Gastroesophageal sphincter (tissue), 4 donors: Measurements from ENCODE around the gene OR1S1. TPM values are rescaled to one million over a fixed set of nuclear protein-coding genes. Genes with fewer than 3 reads are reported as not detected.

Experiments
- ATAC-seq: fragments of 150-250 bp; one replicate; pipeline ENCODE4 v1.9.1; 2016; ENCODE audit warnings: mild to moderate bottlenecking, moderate library complexity
- H3K27ac ChIP-seq, 4 donors: fragments of 200-600 bp; sonication (generic) in 3 of 4; 1 replicate in 3 of 4; 2 replicates in 1 of 4; pipeline ENCODE4 v1.5.1; 2016 to 2019
- H3K27me3 ChIP-seq: fragments of 200-600 bp; sonication (generic); one replicate; pipeline ENCODE4 v1.5.1; 2019
- H3K36me3 ChIP-seq, 2 donors: fragments of 200-600 bp; sonication (generic); one replicate each; pipeline ENCODE4 v1.5.1; 2019; ENCODE audit warnings: control low read depth in 1 of 2
- H3K4me1 ChIP-seq, 3 donors: fragments of 200-600 bp; sonication (generic); 1 replicate in 2 of 3; 2 replicates in 1 of 3; pipeline ENCODE4 v1.5.1; 2016 to 2019; ENCODE audit warnings: control low read depth in 2 of 3
- H3K4me3 ChIP-seq, 2 donors: fragments of 200-600 bp; sonication (generic); one replicate each; pipeline ENCODE4 v1.5.1; 2019; ENCODE audit warnings: mild to moderate bottlenecking in 1 of 2, moderate library complexity in 1 of 2
- H3K9me3 ChIP-seq, 3 donors: fragments of 200-600 bp; sonication (generic); one replicate each; pipeline ENCODE4 v1.5.1; 2017 to 2019; ENCODE audit warnings: control low read depth in 2 of 3
- CTCF ChIP-seq, 4 experiments: fragments of 200-600 bp in 2 of 4; fragments of 450-650 bp in 2 of 4; sonication (generic) in 1 of 4; IDR thresholded peaks; one replicate each; pipeline ENCODE4 v1.5.1; 2017 to 2019; ENCODE audit warnings: antibody characterized with exemption in 4 of 4, mild to moderate bottlenecking in 2 of 4, moderate library complexity in 2 of 4
- EP300 ChIP-seq: sonication (generic); formaldehyde crosslinking; IDR thresholded peaks from one replicate; pipeline ENCODE4 v1.6.1; 2017; ENCODE audit warnings: antibody characterized with exemption, mild to moderate bottlenecking
- POLR2A ChIP-seq, 2 donors: fragments of 450-650 bp; IDR thresholded peaks; one replicate each; pipeline ENCODE4 v1.6.1; 2017; ENCODE audit warnings: antibody characterized with exemption in 2 of 2, mild to moderate bottlenecking in 2 of 2, moderate library complexity in 1 of 2
- POLR2AphosphoS5 ChIP-seq: sonication (generic); formaldehyde crosslinking; IDR thresholded peaks from one replicate; pipeline ENCODE4 v1.6.1; 2017; ENCODE audit warnings: antibody characterized with exemption
- WGBS, 2 donors: methylation state at CpG; one replicate each; pipeline ENCODE4 v1.1.5; 2018; ENCODE audit warnings: low coverage in 1 of 2; 5-methylcytosine and 5-hydroxymethylcytosine counted together
- total RNA-seq, 4 donors: library from RNA; depleted of rRNA; stranded (reverse); fragments of >200 nt; gene quantifications; one replicate each; pipeline ENCODE4 v1.1.0, GENCODE V29; 2016

OR1S1 gene
- total RNA-seq, 4 donors from 2014 or later, result not detected

DNA sequence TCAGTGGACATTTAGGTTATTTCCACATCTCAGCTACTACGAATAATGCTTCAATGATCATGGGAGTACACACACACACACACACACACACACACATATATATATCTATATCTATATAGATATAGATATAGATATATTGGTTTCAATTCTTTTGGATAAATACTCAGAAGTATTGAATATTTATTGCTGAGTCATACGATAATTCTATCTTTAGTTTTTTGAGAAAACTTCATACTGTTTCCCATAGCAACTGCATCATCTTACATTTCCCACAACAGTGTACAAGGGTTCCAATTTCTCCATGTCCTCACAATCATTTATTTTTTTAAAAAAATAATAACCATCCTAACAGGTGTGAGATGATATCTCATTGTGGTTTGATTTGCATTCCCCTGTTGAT lies 16.6 kb upstream of the OR1S1 start:
- no peak for ATAC-seq
- Histone ChIP-seq H3K9me3 (no peaks in the 10 kb centered on the region), H3K4me3 (no peak overlapping the region), H3K4me1 (no peaks in the 10 kb centered on the region), H3K27me3 (no peaks in the 10 kb centered on the region), H3K36me3 (no peaks in the 10 kb centered on the region), H3K27ac (no peak overlapping the region)
- 92 to 97% methylated on average over 2 of the region's 2 CpGs for WGBS, 2 donors
- no peak for TF ChIP-seq EP300
- TF ChIP-seq POLR2A (IDR thresholded peaks at IDR 0.05), result no peak
- TF ChIP-seq CTCF (IDR thresholded peaks at IDR 0.05), result no peak
- TF ChIP-seq POLR2AphosphoS5, result no peak

DNA sequence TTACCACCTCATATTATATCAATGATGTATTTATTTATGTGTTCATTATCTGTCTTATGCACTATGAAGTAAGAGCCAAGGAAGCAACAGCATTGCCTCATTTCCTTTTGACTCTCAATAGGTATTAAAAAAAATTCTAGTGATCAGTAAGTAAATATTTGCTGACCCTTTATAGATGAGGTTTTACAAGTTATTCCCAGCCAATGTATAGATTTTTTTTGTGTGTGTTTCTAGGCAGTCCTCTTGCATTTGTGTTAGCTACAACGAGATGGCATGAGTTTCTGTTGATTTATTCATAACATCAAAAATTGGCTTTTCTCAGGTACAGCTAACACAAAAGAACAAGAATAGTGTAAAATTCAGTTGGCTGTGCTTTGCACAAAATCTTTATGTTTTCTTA lies 13.2 kb upstream of the OR1S1 start:
- WGBS, 2 donors, result 27 to 36% methylated on average over 1 of the region's 1 CpG
- Histone ChIP-seq H3K4me3 (no peak overlapping the region), H3K4me1 (no peaks in the 10 kb centered on the region), H3K36me3 (no peaks in the 10 kb centered on the region), H3K27ac (no peak overlapping the region), H3K9me3 (no peaks in the 10 kb centered on the region), H3K27me3 (no peaks in the 10 kb centered on the region)
- no peak for ATAC-seq
- TF ChIP-seq POLR2A (IDR thresholded peaks at IDR 0.05), result no peak

DNA sequence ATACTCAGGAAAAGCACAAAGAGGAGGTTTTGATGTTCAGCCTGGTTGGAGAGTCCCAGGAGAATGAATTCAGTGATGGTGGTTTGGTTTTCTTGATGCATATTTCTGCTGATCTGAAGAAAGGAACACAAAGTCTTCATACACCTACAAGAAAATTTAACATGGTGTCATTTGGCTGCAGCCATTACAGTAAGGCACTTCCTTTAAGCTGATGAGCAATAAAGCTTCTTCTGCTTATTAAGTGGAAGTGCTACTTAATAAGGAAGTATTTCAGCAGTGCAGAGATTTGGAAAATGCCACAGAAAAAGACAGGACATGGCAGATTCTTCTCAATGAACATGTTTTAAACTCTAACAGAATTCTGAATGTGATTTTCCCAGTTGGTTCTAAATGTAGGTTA lies 8.5 kb upstream of the OR1S1 start, which contains the start of gene OR1S2:
Gene OR1S2 (minus strand): TSS at position 101 of the 400 bp plus-strand sequence. CDS start 0 bp downstream, at position 101.
- TF ChIP-seq POLR2AphosphoS5, result no peak
- TF ChIP-seq EP300, result no peak
- no peak for TF ChIP-seq CTCF (IDR thresholded peaks at IDR 0.05)
- no peak for TF ChIP-seq POLR2A (IDR thresholded peaks at IDR 0.05)
- Histone ChIP-seq H3K27me3 (no peaks in the 10 kb centered on the region), H3K36me3 (no peaks in the 10 kb centered on the region), H3K9me3 (no peaks in the 10 kb centered on the region), H3K4me3 (no peak within 1 kb of the TSS), H3K27ac (no peak within 1 kb of the TSS), H3K4me1 (no peaks in the 10 kb centered on the region)
- ATAC-seq, result no peak

GRCh38 chr11:58216476-58216875 lies 4.0 kb downstream of the OR1S1 start:
- Histone ChIP-seq H3K9me3 (no peaks in the 10 kb centered on the region), H3K36me3 (no peaks in the 10 kb centered on the region), H3K4me3 (no peak overlapping the region), H3K27ac (no peak overlapping the region), H3K27me3 (no peaks in the 10 kb centered on the region), H3K4me1 (no peaks in the 10 kb centered on the region)
- ATAC-seq, result no peak
- TF ChIP-seq POLR2A (IDR thresholded peaks at IDR 0.05), result no peak
- no peak for TF ChIP-seq POLR2AphosphoS5
- no peak for TF ChIP-seq EP300
- no peak for TF ChIP-seq CTCF (IDR thresholded peaks at IDR 0.05)

DNA sequence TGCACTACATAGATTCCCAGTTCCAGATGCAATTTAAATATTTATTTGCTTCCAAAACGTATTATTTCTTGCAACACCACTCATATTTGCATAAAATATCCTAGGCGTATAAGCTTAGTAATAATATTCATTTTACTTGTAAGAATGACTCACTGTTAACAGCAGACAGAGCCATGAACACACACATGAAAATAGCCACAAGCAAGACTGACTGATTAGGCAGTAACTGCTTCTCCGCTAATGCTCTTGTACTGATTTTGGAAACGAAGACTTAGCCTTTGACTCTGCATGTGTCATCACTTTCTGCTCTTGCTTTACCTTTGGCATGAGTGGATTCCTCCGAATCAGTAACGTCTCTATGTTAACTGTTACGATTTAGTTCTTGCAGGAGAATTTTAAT lies 10.2 kb downstream of the OR1S1 start:
- TF ChIP-seq POLR2AphosphoS5, result no peak
- WGBS, 2 donors, result 65 to 70% methylated on average over 6 to 7 of the region's 7 CpGs

DNA sequence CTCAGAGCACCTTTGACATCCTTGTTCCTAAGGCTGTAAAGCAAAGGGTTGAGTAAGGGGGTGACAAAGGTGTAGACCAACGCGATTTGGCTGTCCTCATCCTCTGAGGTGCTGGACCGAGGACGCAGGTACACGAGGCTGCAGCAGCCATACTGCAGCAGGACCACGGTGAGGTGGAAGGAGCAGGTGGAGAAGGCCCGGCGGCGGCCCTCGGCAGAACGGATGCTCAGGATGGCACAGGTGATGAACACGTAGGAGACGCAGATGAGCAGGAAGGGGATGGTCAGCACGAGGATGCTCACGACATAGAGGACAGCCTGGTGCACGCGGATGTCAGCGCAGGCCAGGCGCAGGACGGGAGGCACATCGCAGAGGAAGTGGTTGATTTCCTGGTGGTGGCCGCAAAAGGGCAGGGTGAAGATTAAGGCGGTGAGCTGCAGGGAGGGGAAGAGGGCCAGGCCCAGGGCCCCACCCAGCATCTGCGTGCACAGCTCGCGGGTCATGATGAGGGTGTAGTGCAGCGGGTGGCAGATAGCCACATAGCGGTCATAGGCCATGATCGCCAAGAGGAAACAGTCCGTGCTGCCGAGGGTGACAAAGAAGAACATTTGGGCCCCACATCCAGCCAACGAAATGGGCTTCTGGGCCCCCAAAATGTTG lies 15.6 kb downstream of the OR1S1 start:
- no peaks in the 10 kb centered on the region for H3K4me1 ChIP-seq
- no peak overlapping the region for H3K4me3 ChIP-seq
- no peaks in the 10 kb centered on the region for H3K27me3 ChIP-seq
- no peak overlapping the region for H3K27ac ChIP-seq
- H3K36me3 ChIP-seq, result no peaks in the 10 kb centered on the region
- H3K9me3 ChIP-seq, result no peaks in the 10 kb centered on the region
- ATAC-seq, result no peak
- 40 to 89% methylated on average over 1 to 26 of the region's 32 CpGs for WGBS, 2 donors
- TF ChIP-seq EP300, result no peak
- TF ChIP-seq CTCF (IDR thresholded peaks at IDR 0.05), result no peak
- TF ChIP-seq POLR2A (IDR thresholded peaks at IDR 0.05), result no peak
- TF ChIP-seq POLR2AphosphoS5, result no peak

More for the DNA sequence above, 10.2 kb downstream of the OR1S1 start:
- H3K27me3 ChIP-seq, result no peaks in the 10 kb centered on the region
- H3K9me3 ChIP-seq, result no peaks in the 10 kb centered on the region
- no peaks in the 10 kb centered on the region for H3K4me1 ChIP-seq
- no peak overlapping the region for H3K27ac ChIP-seq
- no peaks in the 10 kb centered on the region for H3K36me3 ChIP-seq
- no peak overlapping the region for H3K4me3 ChIP-seq
- no peak for ATAC-seq
